ENCODE results near the gene GNE.

Gene GNE

GRCh38 chr9:36211510-36211909 lies 46.7 kb downstream of the GNE start:
- H3K9ac ChIP-seq (ENCODE audit: low read length), result no peak overlapping the region
- H3K27me3 ChIP-seq (ENCODE audit: insufficient read depth, low read length), result no peaks in the 10 kb centered on the region
- H4K20me1 ChIP-seq (ENCODE audit: insufficient read depth, low read length), result no peaks in the 10 kb centered on the region
- H3K4me1 ChIP-seq (ENCODE audit: insufficient read depth, low read length, severe bottlenecking), result no peaks in the 10 kb centered on the region
- no peaks in the 10 kb centered on the region for H3K9me3 ChIP-seq (ENCODE audit: low read length)
- H3K4me3 ChIP-seq (ENCODE audit: low read depth, low read length, poor library complexity, severe bottlenecking), result no peak overlapping the region
- TF ChIP-seq EZH2 (IDR thresholded peaks at IDR 0.05; ENCODE audit: borderline replicate concordance, low read length) (no peak), CTCF (IDR thresholded peaks at IDR 0.05; ENCODE audit: low read length) (no peak)
- H3K9me2 ChIP-seq (ENCODE audit: low read depth, low read length), result no peaks in the 10 kb centered on the region
- H3K4me2 ChIP-seq (ENCODE audit: low read length), result no peak overlapping the region
- H3K36me3 ChIP-seq (ENCODE audit: insufficient read depth, low read length), result peaks cover 92% of the 10 kb centered on the region
- H3K79me2 ChIP-seq (ENCODE audit: insufficient read depth, low read length), result 0 out of 2 replicates have a peak, but pooled peaks cover 3% of the 10 kb centered on the region
- H3F3A ChIP-seq (ENCODE audit: insufficient read depth, low read length), result no peaks in the 10 kb centered on the region
- no peak overlapping the region for H3K27ac ChIP-seq (ENCODE audit: low read depth, low read length, poor library complexity, severe bottlenecking)
- no peak overlapping the region for H2AFZ ChIP-seq (ENCODE audit: low read length)

- Histone ChIP-seq H3K4me3 (ENCODE audit: low read depth, low read length, poor library complexity, severe bottlenecking) (no peak overlapping the region), H3K4me2 (ENCODE audit: low read length) (no peak overlapping the region), H3K27me3 (ENCODE audit: insufficient read depth, low read length) (no peaks in the 10 kb centered on the region), H3K9ac (ENCODE audit: low read length) (no peak overlapping the region), H3K9me2 (ENCODE audit: low read depth, low read length) (no peaks in the 10 kb centered on the region), H3K79me2 (ENCODE audit: insufficient read depth, low read length) (0 out of 2 replicates have a peak, but pooled peaks cover 3% of the 10 kb centered on the region), H3K36me3 (ENCODE audit: insufficient read depth, low read length) (peaks cover 96% of the 10 kb centered on the region), H3F3A (ENCODE audit: insufficient read depth, low read length) (no peaks in the 10 kb centered on the region), H4K20me1 (ENCODE audit: insufficient read depth, low read length) (no peaks in the 10 kb centered on the region), H3K27ac (ENCODE audit: low read depth, low read length, poor library complexity, severe bottlenecking) (no peak overlapping the region), H3K9me3 (ENCODE audit: low read length) (no peaks in the 10 kb centered on the region), H3K4me1 (ENCODE audit: insufficient read depth, low read length, severe bottlenecking) (no peaks in the 10 kb centered on the region), H2AFZ (ENCODE audit: low read length) (no peak overlapping the region)
- TF ChIP-seq CTCF (IDR thresholded peaks at IDR 0.05; ENCODE audit: low read length), result no peak
- TF ChIP-seq EZH2 (IDR thresholded peaks at IDR 0.05; ENCODE audit: borderline replicate concordance, low read length), result no peak
Measured at GRCh38 chr9:36210722-36211121, 47.5 kb downstream of the GNE start.

GRCh38 chr9:36208521-36209253 lies 49.6 kb downstream of the GNE start:
- Histone ChIP-seq H3K4me2 (ENCODE audit: low read length) (no peak overlapping the region), H3K9ac (ENCODE audit: low read length) (no peak overlapping the region), H2AFZ (ENCODE audit: low read length) (no peak overlapping the region), H3K27ac (ENCODE audit: low read depth, low read length, poor library complexity, severe bottlenecking) (no peak overlapping the region), H4K20me1 (ENCODE audit: insufficient read depth, low read length) (no peaks in the 10 kb centered on the region), H3K79me2 (ENCODE audit: insufficient read depth, low read length) (0 out of 2 replicates have a peak, but pooled peaks cover 3% of the 10 kb centered on the region), H3K9me2 (ENCODE audit: low read depth, low read length) (no peaks in the 10 kb centered on the region), H3F3A (ENCODE audit: insufficient read depth, low read length) (no peaks in the 10 kb centered on the region), H3K27me3 (ENCODE audit: insufficient read depth, low read length) (no peaks in the 10 kb centered on the region), H3K4me3 (ENCODE audit: low read depth, low read length, poor library complexity, severe bottlenecking) (no peak overlapping the region), H3K9me3 (ENCODE audit: low read length) (no peaks in the 10 kb centered on the region), H3K36me3 (ENCODE audit: insufficient read depth, low read length) (peaks cover 100% of the 10 kb centered on the region), H3K4me1 (ENCODE audit: insufficient read depth, low read length, severe bottlenecking) (no peaks in the 10 kb centered on the region)
- TF ChIP-seq CTCF (IDR thresholded peaks at IDR 0.05; ENCODE audit: low read length) (no peak), EZH2 (IDR thresholded peaks at IDR 0.05; ENCODE audit: borderline replicate concordance, low read length) (no peak)

All from OCI-LY1 (cell line).